Measurements from ENCODE around the gene EED.

The EED gene

DNA sequence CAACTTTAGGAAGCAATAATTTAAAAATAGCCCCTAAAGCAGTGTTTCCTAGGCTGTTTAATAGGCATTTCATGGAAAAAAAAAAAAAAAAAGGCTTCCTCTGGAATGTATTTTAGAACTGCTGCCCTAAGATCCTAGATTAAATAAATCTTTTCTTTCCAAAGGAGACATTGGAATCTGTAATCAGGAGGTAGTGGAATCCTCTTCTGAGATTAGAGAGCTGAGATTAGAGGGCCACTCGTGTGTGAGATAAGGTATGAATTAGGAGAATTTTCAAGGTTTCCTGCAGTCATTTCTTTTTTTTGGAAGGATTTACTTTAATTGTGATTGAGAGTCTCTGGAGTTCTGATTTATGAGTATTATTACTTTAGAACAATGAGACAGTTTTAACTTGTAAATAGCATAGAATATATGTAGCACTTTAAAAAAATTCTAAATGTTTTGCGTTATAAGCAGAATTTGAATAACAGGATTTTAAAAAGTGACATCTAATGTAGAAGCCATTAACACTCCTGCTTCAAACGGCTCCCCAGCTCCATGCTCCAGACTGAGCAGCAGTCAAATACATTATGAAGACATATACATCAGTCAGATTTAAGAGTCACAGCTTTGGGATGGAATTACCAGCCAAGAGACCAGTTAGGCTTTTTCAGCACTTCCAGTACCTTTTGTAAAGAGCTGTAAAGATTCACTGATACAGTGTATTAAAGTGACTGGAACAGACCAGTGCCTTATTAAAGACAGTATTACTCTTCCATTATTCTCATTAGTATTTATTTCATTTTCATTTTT, 5.0 kb downstream of the EED start:
- no peaks in the 10 kb centered on the region for H3K9me3 Mint-ChIP-seq
- peaks cover 34% of the 10 kb centered on the region for H3K36me3 Mint-ChIP-seq (ENCODE audit: low read depth)
- peak overlapping the region; percentile 60 for H3K4me3 Mint-ChIP-seq
- H3K4me1 Mint-ChIP-seq (ENCODE audit: low read depth) = peaks cover 48% of the 10 kb centered on the region
- H3K27me3 Mint-ChIP-seq (ENCODE audit: low read depth) = no peaks in the 10 kb centered on the region
- no peak overlapping the region for H3K27ac Mint-ChIP-seq
- no peak for DNase-seq (ENCODE audit: low spot score)

DNA sequence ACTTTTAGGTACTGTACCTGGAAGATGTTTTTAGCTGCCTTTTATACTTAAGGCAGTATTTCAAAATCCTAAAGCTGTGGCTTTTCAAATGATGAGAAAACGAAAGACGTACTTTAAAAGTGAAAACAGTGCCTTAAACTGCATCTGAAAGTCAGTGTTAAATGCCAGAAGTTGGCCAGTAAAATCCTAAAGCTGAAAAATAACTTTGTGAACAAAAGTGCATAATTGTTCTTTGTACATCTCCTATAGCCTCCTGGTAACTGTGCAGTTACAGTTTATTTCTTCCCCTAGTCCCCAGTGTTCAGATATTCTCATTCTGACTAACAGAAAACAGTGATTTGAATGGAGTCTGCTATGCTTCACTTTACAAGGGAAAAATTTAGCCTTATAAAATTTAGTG, 6.8 kb downstream of the EED start:
- H3K36me3 Mint-ChIP-seq (ENCODE audit: low read depth) = peaks cover 41% of the 10 kb centered on the region
- H3K27me3 Mint-ChIP-seq (ENCODE audit: low read depth) = no peaks in the 10 kb centered on the region
- H3K27ac Mint-ChIP-seq = peak overlapping the region; percentile 41
- peak overlapping the region; percentile 45 for H3K4me3 Mint-ChIP-seq
- DNase-seq (ENCODE audit: low spot score) = no peak
- no peaks in the 10 kb centered on the region for H3K9me3 Mint-ChIP-seq
- H3K4me1 Mint-ChIP-seq (ENCODE audit: low read depth) = peaks cover 52% of the 10 kb centered on the region

DNA sequence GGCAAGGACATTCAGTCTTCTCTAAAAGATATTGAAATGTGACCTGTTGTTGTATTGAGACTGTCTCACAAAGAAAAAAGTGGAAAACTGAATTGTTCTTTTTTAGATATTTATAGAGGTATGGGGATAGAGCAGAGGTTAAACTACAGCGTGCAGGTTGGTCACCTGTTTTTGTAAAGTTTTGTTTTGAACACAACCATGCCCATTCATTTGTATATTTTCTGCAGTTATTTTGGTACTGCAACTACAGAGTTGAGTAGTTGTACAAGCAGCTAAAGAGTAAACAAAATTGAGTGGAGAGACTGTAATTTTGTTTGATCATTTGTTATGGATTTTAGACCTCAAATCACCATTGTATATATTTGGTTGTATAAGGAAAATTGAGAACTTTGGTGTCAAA, 11.3 kb downstream of the EED start:
- Mint-ChIP-seq H3K36me3 (ENCODE audit: low read depth) (peaks cover 45% of the 10 kb centered on the region), H3K4me1 (ENCODE audit: low read depth) (peaks cover 25% of the 10 kb centered on the region), H3K27me3 (ENCODE audit: low read depth) (no peaks in the 10 kb centered on the region), H3K27ac (no peak overlapping the region), H3K9me3 (no peaks in the 10 kb centered on the region), H3K4me3 (no peak overlapping the region)
- DNase-seq (ENCODE audit: low spot score) = no peak

DNA sequence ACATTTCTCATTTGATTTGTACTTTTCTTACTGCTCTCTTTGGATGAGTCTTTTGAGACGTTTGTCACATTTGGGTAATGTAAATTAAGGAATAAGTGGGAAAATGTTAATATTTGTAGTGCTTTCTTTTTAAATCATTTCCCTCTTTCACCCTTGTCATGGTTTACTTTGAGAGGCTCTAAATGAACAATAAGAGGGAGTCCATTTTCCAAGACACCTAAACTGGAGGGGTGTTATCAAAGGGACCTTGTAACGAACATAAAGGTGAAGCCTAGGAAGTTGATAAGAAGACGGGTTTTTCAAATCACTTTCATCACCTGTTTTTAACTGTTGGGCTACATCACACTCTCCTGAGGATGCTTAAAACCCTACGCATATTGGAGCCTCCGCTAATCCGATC, 12.1 kb downstream of the EED start:
- H3K27ac Mint-ChIP-seq = no peak overlapping the region
- no peaks in the 10 kb centered on the region for H3K9me3 Mint-ChIP-seq
- peaks cover 41% of the 10 kb centered on the region for H3K36me3 Mint-ChIP-seq (ENCODE audit: low read depth)

DNA sequence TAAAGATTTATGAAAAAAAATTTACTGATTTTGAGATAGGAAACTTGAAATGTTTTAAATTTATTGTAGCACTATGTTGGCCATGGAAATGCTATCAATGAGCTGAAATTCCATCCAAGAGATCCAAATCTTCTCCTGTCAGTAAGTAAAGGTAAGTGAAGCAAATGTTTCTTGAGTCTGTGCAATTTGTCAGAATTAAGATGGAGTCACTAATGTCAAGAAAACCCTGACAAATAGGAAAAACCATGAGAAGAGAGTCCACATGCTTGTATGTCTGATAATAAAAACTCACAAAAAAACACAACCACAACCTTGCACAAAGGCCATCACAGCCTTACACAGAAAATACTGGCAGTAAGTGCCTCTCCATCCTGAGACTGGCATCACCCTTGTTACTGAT, 12.9 kb downstream of the EED start:
- Mint-ChIP-seq H3K27me3 (ENCODE audit: low read depth) (no peaks in the 10 kb centered on the region), H3K4me1 (ENCODE audit: low read depth) (peaks cover 14% of the 10 kb centered on the region), H3K27ac (no peak overlapping the region), H3K4me3 (no peak overlapping the region), H3K36me3 (ENCODE audit: low read depth) (peaks cover 39% of the 10 kb centered on the region), H3K9me3 (no peaks in the 10 kb centered on the region)
- DNase-seq (ENCODE audit: low spot score) = no peak

More for the DNA sequence above, 12.1 kb downstream of the EED start:
- no peaks in the 10 kb centered on the region for H3K27me3 Mint-ChIP-seq (ENCODE audit: low read depth)
- peaks cover 20% of the 10 kb centered on the region for H3K4me1 Mint-ChIP-seq (ENCODE audit: low read depth)
- DNase-seq (ENCODE audit: low spot score) = no peak
- no peak overlapping the region for H3K4me3 Mint-ChIP-seq

DNA sequence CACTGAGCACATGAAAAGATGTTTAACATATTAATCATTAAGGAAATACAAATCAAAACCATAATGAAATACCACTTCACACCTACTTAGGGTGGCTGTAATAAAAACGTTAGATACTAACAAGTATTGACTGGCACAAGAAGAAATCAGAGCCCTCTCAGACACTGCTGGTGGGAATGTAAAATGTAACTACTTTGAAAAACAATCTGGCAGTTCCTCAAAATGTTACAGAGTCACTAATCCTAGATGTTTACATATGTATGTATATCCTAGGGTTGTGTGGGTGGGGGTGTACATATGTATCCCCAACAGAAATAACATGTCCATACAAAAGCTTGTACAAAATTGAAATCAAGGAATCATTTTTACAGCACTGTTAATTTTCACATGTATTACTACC, 15.2 kb downstream of the EED start:
- H3K27me3 Mint-ChIP-seq (ENCODE audit: low read depth) = no peaks in the 10 kb centered on the region
- peaks cover 12% of the 10 kb centered on the region for H3K4me1 Mint-ChIP-seq (ENCODE audit: low read depth)
- H3K9me3 Mint-ChIP-seq = no peaks in the 10 kb centered on the region
- no peak overlapping the region for H3K27ac Mint-ChIP-seq
- peaks cover 43% of the 10 kb centered on the region for H3K36me3 Mint-ChIP-seq (ENCODE audit: low read depth)
- no peak for DNase-seq (ENCODE audit: low spot score)
- H3K4me3 Mint-ChIP-seq = no peak overlapping the region

DNA sequence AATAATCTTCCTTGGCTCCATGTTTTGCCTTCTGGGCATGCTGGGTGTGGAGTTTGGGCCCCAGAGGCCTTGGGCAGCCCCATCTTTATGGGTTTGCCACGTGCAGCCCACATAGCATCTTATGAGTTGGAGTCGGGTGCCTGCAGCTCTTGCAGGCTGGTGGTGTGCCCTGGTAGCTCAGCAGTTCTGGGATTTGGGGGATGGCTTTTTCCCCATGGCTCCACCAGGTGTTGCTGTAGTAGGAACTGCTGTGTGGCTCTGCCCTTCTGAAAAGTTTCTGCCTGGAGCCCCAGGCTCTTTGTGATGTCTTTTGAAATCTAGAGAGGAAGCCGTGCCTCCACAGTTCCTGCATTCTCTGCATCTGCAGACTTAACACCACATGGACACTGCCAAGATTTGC, 16.8 kb downstream of the EED start:
- no peaks in the 10 kb centered on the region for H3K9me3 Mint-ChIP-seq
- H3K27me3 Mint-ChIP-seq (ENCODE audit: low read depth) = no peaks in the 10 kb centered on the region

DNA sequence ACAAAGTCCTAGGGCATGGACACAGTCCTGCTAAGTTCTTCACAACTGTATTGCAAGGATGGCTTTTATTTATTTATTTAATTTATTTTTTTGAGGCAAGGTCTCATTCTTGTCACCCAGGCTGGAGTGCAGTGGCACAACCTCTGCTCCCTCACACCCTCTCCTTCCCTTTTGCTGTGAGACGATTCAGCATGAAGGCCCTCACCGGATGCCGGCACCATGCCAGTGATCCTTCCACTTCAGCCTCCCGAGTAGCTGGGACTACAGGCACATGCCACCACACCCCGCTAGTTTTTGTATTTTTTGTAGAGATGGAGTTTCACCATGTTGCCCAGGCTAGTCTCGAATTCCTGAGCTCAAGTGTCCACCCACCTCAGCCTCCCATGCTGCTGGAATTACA, 17.8 kb downstream of the EED start:
- no peak for DNase-seq (ENCODE audit: low spot score)
- no peak overlapping the region for H3K27ac Mint-ChIP-seq
- H3K9me3 Mint-ChIP-seq = no peaks in the 10 kb centered on the region
- H3K4me1 Mint-ChIP-seq (ENCODE audit: low read depth) = peaks cover 3% of the 10 kb centered on the region
- peaks cover 41% of the 10 kb centered on the region for H3K36me3 Mint-ChIP-seq (ENCODE audit: low read depth)
- no peaks in the 10 kb centered on the region for H3K27me3 Mint-ChIP-seq (ENCODE audit: low read depth)
- no peak overlapping the region for H3K4me3 Mint-ChIP-seq

More for the DNA sequence above, 16.8 kb downstream of the EED start:
- H3K36me3 Mint-ChIP-seq (ENCODE audit: low read depth) = peaks cover 46% of the 10 kb centered on the region
- peaks cover 5% of the 10 kb centered on the region for H3K4me1 Mint-ChIP-seq (ENCODE audit: low read depth)
- no peak for DNase-seq (ENCODE audit: low spot score)
- H3K27ac Mint-ChIP-seq = no peak overlapping the region
- no peak overlapping the region for H3K4me3 Mint-ChIP-seq

DNA sequence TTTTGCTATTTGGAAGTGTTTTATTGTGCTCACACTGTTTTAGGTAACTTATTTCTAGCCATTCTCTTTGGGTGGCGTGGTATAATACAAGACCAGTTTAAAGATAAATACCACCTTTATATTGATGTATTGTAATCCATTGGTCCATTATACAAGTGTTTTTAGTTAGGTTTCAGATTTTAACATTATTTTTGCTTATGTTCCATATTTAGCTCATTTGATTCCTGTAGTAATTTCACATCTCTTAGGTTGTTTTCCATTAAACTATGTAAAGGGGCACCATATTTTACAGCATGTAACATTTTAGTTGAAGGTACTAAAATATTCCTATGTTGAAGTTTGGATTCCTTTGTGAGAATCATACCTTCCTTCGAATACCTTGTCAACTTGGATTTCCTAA, 20.1 kb downstream of the EED start:
- Mint-ChIP-seq H3K36me3 (ENCODE audit: low read depth) (peaks cover 44% of the 10 kb centered on the region), H3K27me3 (ENCODE audit: low read depth) (no peaks in the 10 kb centered on the region), H3K4me1 (ENCODE audit: low read depth) (peaks cover 2% of the 10 kb centered on the region), H3K4me3 (no peak overlapping the region), H3K9me3 (no peaks in the 10 kb centered on the region), H3K27ac (no peak overlapping the region)
- DNase-seq (ENCODE audit: low spot score) = no peak

DNA sequence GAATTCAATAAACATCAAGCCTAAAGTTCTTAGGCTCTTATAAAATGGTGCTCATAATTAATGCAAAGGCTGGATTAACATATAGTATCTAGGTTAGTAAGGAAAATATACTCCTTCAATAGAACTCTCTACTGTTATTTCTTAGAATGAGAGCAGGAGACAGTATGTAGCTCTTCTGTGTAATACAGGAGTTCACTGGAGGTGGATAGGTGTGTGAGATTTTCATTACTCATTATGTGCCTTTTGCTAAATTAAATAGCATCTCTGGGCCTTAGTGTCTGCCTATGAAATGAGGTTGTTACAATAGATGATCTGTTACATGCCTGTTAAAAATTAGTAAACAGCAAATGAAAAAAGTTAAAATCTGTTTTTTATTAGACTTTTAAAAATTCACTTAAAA, 20.6 kb downstream of the EED start:
- H3K4me3 Mint-ChIP-seq = no peak overlapping the region
- peaks cover 50% of the 10 kb centered on the region for H3K36me3 Mint-ChIP-seq (ENCODE audit: low read depth)
- H3K27me3 Mint-ChIP-seq (ENCODE audit: low read depth) = no peaks in the 10 kb centered on the region
- no peak overlapping the region for H3K27ac Mint-ChIP-seq
- peaks cover 4% of the 10 kb centered on the region for H3K4me1 Mint-ChIP-seq (ENCODE audit: low read depth)
- DNase-seq (ENCODE audit: low spot score) = no peak
- peaks cover 5% of the 10 kb centered on the region for H3K9me3 Mint-ChIP-seq

DNA sequence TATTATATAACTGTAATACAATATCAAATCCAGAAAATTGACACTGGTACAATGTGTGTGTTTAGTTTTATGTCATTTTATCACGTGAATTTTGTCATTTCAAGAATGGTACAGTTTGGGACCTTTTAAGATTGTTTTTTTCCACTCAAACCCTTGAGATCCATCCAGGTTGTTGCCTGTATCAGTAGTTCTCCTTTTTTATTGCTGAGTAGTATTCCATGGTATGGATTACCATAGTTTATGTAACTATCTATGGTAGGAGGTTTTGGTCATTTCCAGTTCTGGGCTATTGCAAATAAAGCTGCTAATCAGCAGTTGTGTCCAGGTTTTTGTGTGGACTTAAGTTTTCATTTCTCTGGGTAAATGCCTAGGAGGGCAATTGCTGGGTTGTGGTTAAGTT, 25.1 kb downstream of the EED start:
- peaks cover 5% of the 10 kb centered on the region for H3K9me3 Mint-ChIP-seq
- H3K4me3 Mint-ChIP-seq = no peak overlapping the region
- H3K4me1 Mint-ChIP-seq (ENCODE audit: low read depth) = peaks cover 18% of the 10 kb centered on the region
- H3K27ac Mint-ChIP-seq = no peak overlapping the region
- DNase-seq (ENCODE audit: low spot score) = no peak
- H3K36me3 Mint-ChIP-seq (ENCODE audit: low read depth) = peaks cover 66% of the 10 kb centered on the region
- H3K27me3 Mint-ChIP-seq (ENCODE audit: low read depth) = no peaks in the 10 kb centered on the region

DNA sequence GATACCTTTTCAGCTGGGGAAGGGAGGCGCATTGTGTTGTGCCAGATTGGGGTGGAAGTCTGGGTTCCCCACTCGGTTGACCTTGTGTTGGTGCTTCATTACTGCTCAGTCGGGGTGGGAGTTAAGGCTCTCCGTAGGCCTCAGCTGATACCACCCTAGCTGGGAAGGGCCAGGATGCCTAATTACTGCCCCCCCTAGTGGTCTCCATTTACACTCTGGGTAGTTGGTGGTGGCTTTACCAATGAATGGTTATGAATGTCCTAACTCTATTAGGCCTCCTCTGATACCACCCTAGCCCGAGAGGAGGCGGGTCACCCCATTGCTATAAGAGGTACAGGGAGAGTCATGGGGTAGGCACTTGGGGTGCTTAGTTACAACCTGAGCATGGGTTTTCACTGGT, 29.9 kb downstream of the EED start:
- DNase-seq (ENCODE audit: low spot score) = no peak
- Mint-ChIP-seq H3K27ac (no peak overlapping the region), H3K36me3 (ENCODE audit: low read depth) (peaks cover 70% of the 10 kb centered on the region), H3K4me1 (ENCODE audit: low read depth) (peaks cover 19% of the 10 kb centered on the region), H3K4me3 (no peak overlapping the region), H3K27me3 (ENCODE audit: low read depth) (no peaks in the 10 kb centered on the region), H3K9me3 (peaks cover 5% of the 10 kb centered on the region)

DNA sequence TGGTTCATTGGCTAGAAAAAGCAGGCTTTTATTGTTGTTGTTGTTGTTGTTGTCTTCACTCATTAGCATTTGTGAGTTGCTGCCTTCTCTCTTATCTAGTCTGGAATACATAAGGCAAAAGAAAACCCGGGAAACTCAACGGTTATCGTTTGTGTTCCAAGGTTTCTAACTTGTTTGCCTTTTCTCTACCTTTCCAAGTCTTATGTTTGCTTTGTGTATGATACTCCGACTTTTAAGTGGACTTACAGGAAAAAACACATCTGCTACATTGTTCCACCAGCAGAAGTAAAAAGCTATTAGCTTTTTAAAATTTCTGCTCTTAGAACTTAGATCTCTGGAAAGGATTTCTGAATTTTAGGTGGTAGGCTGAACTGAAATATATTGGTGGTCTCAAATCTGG, 30.4 kb downstream of the EED start:
- Mint-ChIP-seq H3K4me3 (no peak overlapping the region), H3K27ac (no peak overlapping the region)

DNA sequence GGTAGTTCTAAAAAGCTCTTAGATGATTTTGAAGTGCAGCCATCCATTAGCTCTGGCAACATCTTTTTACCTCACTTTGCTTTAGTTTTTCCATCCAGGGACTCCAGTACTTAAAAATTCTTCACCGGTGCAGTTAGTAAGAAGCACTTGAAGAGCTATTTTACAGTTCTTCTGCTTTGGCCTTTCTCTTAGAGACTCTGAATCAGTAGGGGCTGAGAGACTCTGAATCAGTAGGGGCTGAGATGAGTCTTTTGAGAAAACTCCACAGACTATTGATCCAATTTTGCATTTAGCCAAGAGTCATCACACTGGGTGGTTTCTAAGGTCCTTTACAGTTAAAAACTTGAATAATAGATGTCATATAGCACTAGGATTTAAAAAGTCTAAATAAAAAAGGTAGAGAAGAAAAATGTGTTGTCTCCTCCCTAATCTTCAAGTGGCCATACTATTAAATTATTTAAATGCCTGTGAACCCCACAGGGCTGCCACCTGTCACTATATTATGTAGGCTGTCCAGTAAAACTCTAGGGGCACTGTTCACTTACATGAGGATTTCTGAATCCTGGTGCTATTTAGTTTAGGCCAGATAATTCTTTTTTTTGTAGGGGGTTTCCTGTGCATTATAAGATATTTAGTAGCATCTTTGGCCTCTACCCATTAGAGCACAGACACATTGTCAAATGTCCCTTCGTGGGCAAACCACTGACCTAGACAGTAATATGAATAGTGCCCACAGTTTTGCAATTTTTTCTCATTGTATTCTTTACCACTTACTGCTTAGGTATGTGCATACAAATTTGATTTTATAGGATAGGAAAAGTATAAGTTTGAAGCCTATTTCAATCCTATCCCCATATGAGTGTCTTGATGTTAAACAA, 31.2 kb downstream of the EED start:
- H3K27ac Mint-ChIP-seq = no peak overlapping the region
- peaks cover 18% of the 10 kb centered on the region for H3K4me1 Mint-ChIP-seq (ENCODE audit: low read depth)
- no peak overlapping the region for H3K4me3 Mint-ChIP-seq
- no peaks in the 10 kb centered on the region for H3K27me3 Mint-ChIP-seq (ENCODE audit: low read depth)
- no peak for DNase-seq (ENCODE audit: low spot score)
- no peaks in the 10 kb centered on the region for H3K9me3 Mint-ChIP-seq
- peaks cover 70% of the 10 kb centered on the region for H3K36me3 Mint-ChIP-seq (ENCODE audit: low read depth)

More for the DNA sequence above, 30.4 kb downstream of the EED start:
- H3K4me1 Mint-ChIP-seq (ENCODE audit: low read depth) = peaks cover 19% of the 10 kb centered on the region
- H3K27me3 Mint-ChIP-seq (ENCODE audit: low read depth) = no peaks in the 10 kb centered on the region
- peaks cover 71% of the 10 kb centered on the region for H3K36me3 Mint-ChIP-seq (ENCODE audit: low read depth)
- peaks cover 2% of the 10 kb centered on the region for H3K9me3 Mint-ChIP-seq
- DNase-seq (ENCODE audit: low spot score) = no peak
